Measurements from ENCODE around the gene SBK1.
"Not testable (repeated sequence)": the region's sequence is repeated elsewhere in the genome, so short reads cannot be mapped to it uniquely, and the experiment has no call there.

Gene SBK1

GRCh38 chr16:28291651-28292626 lies at the start of gene SBK1:
Gene SBK1, plus strand, starts transcription at chr16:28292525. Its CDS starts 24,867 bp downstream, at chr16:28317392.
- DNase-seq: peak; percentile 81

- DNase-seq: not testable (repeated sequence)
These were observed 42.8 kb upstream of the SBK1 start for GRCh38 chr16:28249483-28249882.

- DNase-seq: no peak
These were observed 41.3 kb upstream of the SBK1 start for GRCh38 chr16:28250999-28251398.

- DNase-seq: no peak
These were observed 38.2 kb upstream of the SBK1 start for GRCh38 chr16:28254158-28254557.

- DNase-seq: no peak
These were observed 36.5 kb upstream of the SBK1 start for GRCh38 chr16:28255838-28256237.

GRCh38 chr16:28257256-28257655 lies 35.1 kb upstream of the SBK1 start:
- no peak for DNase-seq

GRCh38 chr16:28258567-28258966 lies 33.8 kb upstream of the SBK1 start:
- DNase-seq: no peak

- no peak for DNase-seq
These were observed 33.1 kb upstream of the SBK1 start for GRCh38 chr16:28259091-28259780.

- no peak for DNase-seq
These were observed 32.6 kb upstream of the SBK1 start for GRCh38 chr16:28259781-28260150.

- no peak for DNase-seq
These were observed 32.1 kb upstream of the SBK1 start for GRCh38 chr16:28260193-28260592.

GRCh38 chr16:28261942-28262341 lies 30.4 kb upstream of the SBK1 start:
- DNase-seq: no peak

GRCh38 chr16:28263305-28263704 lies 29.0 kb upstream of the SBK1 start:
- DNase-seq: no peak

- no peak for DNase-seq
These were observed 27.7 kb upstream of the SBK1 start for GRCh38 chr16:28264656-28265055.

- no peak for DNase-seq
These were observed 26.5 kb upstream of the SBK1 start for GRCh38 chr16:28265822-28266221.

- DNase-seq: no peak
These were observed 25.0 kb upstream of the SBK1 start for GRCh38 chr16:28267356-28267755.

- DNase-seq: no peak
These were observed 18.8 kb upstream of the SBK1 start for GRCh38 chr16:28273511-28273910.

- no peak for DNase-seq
These were observed 17.6 kb upstream of the SBK1 start for GRCh38 chr16:28274676-28275075.

GRCh38 chr16:28276301-28276700 lies 16.0 kb upstream of the SBK1 start:
- DNase-seq: no peak

GRCh38 chr16:28277537-28278388 lies 14.6 kb upstream of the SBK1 start:
- peak; percentile 81 for DNase-seq

- no peak for DNase-seq
These were observed 13.3 kb upstream of the SBK1 start for GRCh38 chr16:28279006-28279405.

GRCh38 chr16:28280881-28281836 lies 11.2 kb upstream of the SBK1 start:
- no peak for DNase-seq

GRCh38 chr16:28282045-28282444 lies 10.3 kb upstream of the SBK1 start:
- DNase-seq: no peak
